GM12878 (cell line): ENCODE data around the gene VNN1. TPM values are rescaled to one million over a fixed set of nuclear protein-coding genes. Genes with fewer than 3 reads are reported as not detected.

Experiments
- ATAC-seq: fragments of 200-7000 bp; cut with Tn5 transposase; 3 replicates; pipeline ENCODE4 v1.9.1; 2020; ENCODE audit warnings: mild to moderate bottlenecking, moderate library complexity
- BruUV-seq: library from RNA; stranded (reverse); fragments of 400-500 nt; replicated peaks from 2 replicates; lab custom pipeline; 2021; lab: Mats Ljungman, UMichigan
- CTCF ChIA-PET: fragments of 300-600 bp; sonication (Branson Sonifier 250); formaldehyde crosslinking; extraction: SDS; loops from one replicate; lab custom pipeline; 2021; ENCODE audit warnings: inconsistent platforms; lab: Yijun Ruan, JAX
- POLR2A ChIA-PET: fragments of 350-600 bp; formaldehyde crosslinking; extraction: SDS; loops from one replicate; lab custom pipeline; 2021; ENCODE audit warnings: inconsistent platforms; lab: Charles Lee
- RAD21 ChIA-PET: fragments of 300-600 bp; sonication (Branson Sonifier 250); formaldehyde crosslinking; loops from one replicate; lab custom pipeline; 2023; ENCODE audit warnings: antibody characterized with exemption; ENCODE audit not compliant: unreplicated experiment; lab: Charles Lee
- SMC1A ChIA-PET: fragments of 300-600 bp; sonication (Branson Sonifier 250); formaldehyde crosslinking; loops from one replicate; lab custom pipeline; 2023; ENCODE audit not compliant: unreplicated experiment, uncharacterized antibody; lab: Charles Lee
- DNase-seq: peaks from one replicate; pipeline ENCODE4 v3.0.0-alpha.2; 2011; ENCODE audit warnings: low read depth, low spot score
- FAIRE-seq: peaks from 3 replicates; lab custom pipeline; 2011; peaks lifted over from hg19 to GRCh38; lab: Jason Lieb, UNC
- H2AFZ ChIP-seq: 2 replicates; pipeline ENCODE4 v1.6.0; 2011; ENCODE audit warnings: low read depth, low read length, control low read depth; ENCODE audit not compliant: control insufficient read depth
- H3K27ac ChIP-seq: 2 replicates; pipeline ENCODE4 v1.5.1; 2011; ENCODE audit warnings: control low read depth; ENCODE audit not compliant: control insufficient read depth, insufficient read depth
- H3K27me3 ChIP-seq, 2 experiments: replicated peaks in 1 of 2; 2 replicates each; pipeline versions ENCODE4 v1.6.0 to v1.6.1; 2011; ENCODE audit warnings: low read length in 1 of 2; ENCODE audit not compliant: control insufficient read depth in 2 of 2, insufficient read depth in 2 of 2
- H3K36me3 ChIP-seq, 2 experiments: 2 replicates each; pipeline ENCODE4 v1.5.1; 2011; ENCODE audit warnings: low read length in 1 of 2; ENCODE audit not compliant: control insufficient read depth in 2 of 2, insufficient read depth in 2 of 2
- H3K4me1 ChIP-seq: 2 replicates; pipeline ENCODE4 v1.6.1; 2011; ENCODE audit warnings: mild to moderate bottlenecking, low read length, moderate library complexity, mixed read lengths; ENCODE audit not compliant: control insufficient read depth, insufficient read depth
- H3K4me2 ChIP-seq: 2 replicates; pipeline ENCODE4 v1.6.0; 2011; ENCODE audit warnings: control low read depth; ENCODE audit not compliant: control insufficient read depth, insufficient read depth
- H3K4me3 ChIP-seq: fragments of 200-600 bp; sonication (generic); 2 replicates; pipeline ENCODE4 v1.5.1; 2016
- H3K79me2 ChIP-seq: 2 replicates; pipeline ENCODE4 v1.6.0; 2011; ENCODE audit warnings: low read length; ENCODE audit not compliant: control insufficient read depth, insufficient read depth
- H3K9ac ChIP-seq: 2 replicates; pipeline ENCODE4 v1.8.0; 2011; ENCODE audit warnings: low read length, control low read depth, mixed read lengths; ENCODE audit not compliant: control insufficient read depth, insufficient read depth
- H3K9me3 ChIP-seq: replicated peaks from 3 replicates; pipeline ENCODE4 v1.5.1; 2011; ENCODE audit warnings: mild to moderate bottlenecking, low read length; ENCODE audit not compliant: control insufficient read depth, insufficient read depth
- H4K20me1 ChIP-seq: 2 replicates; pipeline ENCODE4 v1.6.0; 2011; ENCODE audit not compliant: control insufficient read depth, insufficient read depth
- EP300 ChIP-seq, 2 experiments: fragments of 150-350 bp in 1 of 2; IDR thresholded peaks; 2 replicates each; pipeline ENCODE4 v1.6.1; 2011 to 2012; ENCODE audit warnings: low read depth in 2 of 2, low read length in 2 of 2, borderline replicate concordance in 1 of 2, improper control_type of control experiment in 1 of 2, inconsistent platforms in 1 of 2; ENCODE audit not compliant: control insufficient read depth in 1 of 2
- HDGF ChIP-seq: fragments of 450-650 bp; IDR thresholded peaks from 2 replicates; pipeline ENCODE4 v1.6.1; 2016; ENCODE audit warnings: antibody characterized with exemption
- HSF1 ChIP-seq: fragments of 150-350 bp; IDR thresholded peaks from 2 replicates; pipeline ENCODE4 v1.6.1; 2014; ENCODE audit warnings: mild to moderate bottlenecking, low read depth, low read length
- MYC ChIP-seq: IDR thresholded peaks from 2 replicates; pipeline ENCODE4 v1.6.1; 2011; ENCODE audit warnings: mild to moderate bottlenecking, low read length, moderate library complexity, inconsistent platforms; ENCODE audit not compliant: insufficient read depth, insufficient replicate concordance, insufficient read length, severe bottlenecking
- SREBF1 ChIP-seq: IDR thresholded peaks from 2 replicates; pipeline ENCODE4 v1.6.1; 2012; ENCODE audit warnings: mild to moderate bottlenecking, low read length
- STAT1 ChIP-seq: fragments of 450-650 bp; conservative IDR thresholded peaks from 2 replicates; pipeline ENCODE4 v1.6.1; 2014; ENCODE audit warnings: antibody characterized with exemption, mild to moderate bottlenecking
- YBX1 ChIP-seq: fragments of 450-650 bp; IDR thresholded peaks from 2 replicates; pipeline ENCODE4 v1.6.1; 2016; ENCODE audit warnings: antibody characterized with exemption
- ZNF622 ChIP-seq: fragments of 450-650 bp; IDR thresholded peaks from 2 replicates; pipeline ENCODE4 v1.6.1; 2017; ENCODE audit warnings: mild to moderate bottlenecking, inconsistent platforms
- WGBS: methylation state at CpG from one replicate; pipeline ENCODE4 v1.1.6; 2016; ENCODE audit warnings: low lambda C conversion rate; ENCODE audit not compliant: insufficient replicate concordance, insufficient coverage; ENCODE audit errors: missing lambda C conversion rate; 5-methylcytosine and 5-hydroxymethylcytosine counted together
- in situ Hi-C: fragments of 300-500 bp; cut with MboI; formaldehyde crosslinking; loops from 9 replicates; pipeline ENCODE4 v1.14.3; 2018; ENCODE audit warnings: mixed read lengths
- intact Hi-C: fragments of 100-400 bp; cut with micrococcal nuclease; formaldehyde crosslinking; loops from one replicate; pipeline ENCODE4 v1.14.2; 2022; ENCODE audit not compliant: unreplicated experiment
- polyA plus RNA-seq, 11 experiments: library from polyadenylated mRNA; depleted of rRNA in 4 of 11; unstranded in 6 of 11; stranded (reverse) in 5 of 11; fragments of >200 nt; fragmentation: Nextera tagmentation in 4 of 11; fragmentation: Illumina TruSeq in 1 of 11; extraction: Ambion mirVana in 4 of 11; extraction: Trizol in 1 of 11; gene quantifications; 1 replicate in 1 of 11; 2 replicates in 10 of 11; pipeline versions ENCODE4 v1.2.1 to v1.2.3, GENCODE V29; 2011 to 2016; ENCODE audit warnings: inconsistent platforms in 2 of 11, missing spikeins in 2 of 11, low read depth in 1 of 11
- total RNA-seq, 4 experiments: library from RNA; depleted of rRNA in 3 of 4; stranded (reverse); fragments of >200 nt in 3 of 4; fragmentation: Illumina TruSeq in 1 of 4; extraction: Trizol in 1 of 4; gene quantifications; 2 replicates each; pipeline versions ENCODE4 v1.2.1 to v1.2.3, GENCODE V29; 2013 to 2021
- TF ChIP-seq, protein P1 (sequence below): fragments of 450-650 bp; conservative IDR thresholded peaks from 2 replicates; pipeline ENCODE4 v1.6.1; 2017; ENCODE audit warnings: mild to moderate bottlenecking, moderate library complexity
- TF ChIP-seq, protein P2 (sequence below): IDR thresholded peaks from 2 replicates; pipeline ENCODE4 v1.6.1; 2011; ENCODE audit warnings: borderline replicate concordance, low read depth, mild to moderate bottlenecking, moderate library complexity, mixed read lengths, low read length; ENCODE audit not compliant: insufficient read depth; ENCODE audit errors: extremely low read length

Gene VNN1
- total and polyA plus RNA-seq, 10 of the 15 experiments (the other 5 are each of a cell fraction or from before 2014, with no cell fraction given) = not detected

GRCh38 chr6:132708771-132709170, 5.1 kb downstream of the VNN1 start:
- H3K4me2 ChIP-seq = no peak overlapping the region
- TF ChIP-seq HDGF (no peak), EP300 (IDR thresholded peaks at IDR 0.05; ENCODE audit: borderline replicate concordance in 1 of 2, control insufficient read depth in 1 of 2, low read depth in 2 of 2, low read length in 2 of 2) (no peak), YBX1 (no peak), HSF1 (no peak), SREBF1 (no peak), MYC (no peak), STAT1 (no peak), ZNF622 (no peak)
- TF ChIP-seq, protein P1, sequence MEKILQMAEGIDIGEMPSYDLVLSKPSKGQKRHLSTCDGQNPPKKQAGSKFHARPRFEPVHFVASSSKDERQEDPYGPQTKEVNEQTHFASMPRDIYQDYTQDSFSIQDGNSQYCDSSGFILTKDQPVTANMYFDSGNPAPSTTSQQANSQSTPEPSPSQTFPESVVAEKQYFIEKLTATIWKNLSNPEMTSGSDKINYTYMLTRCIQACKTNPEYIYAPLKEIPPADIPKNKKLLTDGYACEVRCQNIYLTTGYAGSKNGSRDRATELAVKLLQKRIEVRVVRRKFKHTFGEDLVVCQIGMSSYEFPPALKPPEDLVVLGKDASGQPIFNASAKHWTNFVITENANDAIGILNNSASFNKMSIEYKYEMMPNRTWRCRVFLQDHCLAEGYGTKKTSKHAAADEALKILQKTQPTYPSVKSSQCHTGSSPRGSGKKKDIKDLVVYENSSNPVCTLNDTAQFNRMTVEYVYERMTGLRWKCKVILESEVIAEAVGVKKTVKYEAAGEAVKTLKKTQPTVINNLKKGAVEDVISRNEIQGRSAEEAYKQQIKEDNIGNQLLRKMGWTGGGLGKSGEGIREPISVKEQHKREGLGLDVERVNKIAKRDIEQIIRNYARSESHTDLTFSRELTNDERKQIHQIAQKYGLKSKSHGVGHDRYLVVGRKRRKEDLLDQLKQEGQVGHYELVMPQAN = no peak
- TF ChIP-seq, protein P2, sequence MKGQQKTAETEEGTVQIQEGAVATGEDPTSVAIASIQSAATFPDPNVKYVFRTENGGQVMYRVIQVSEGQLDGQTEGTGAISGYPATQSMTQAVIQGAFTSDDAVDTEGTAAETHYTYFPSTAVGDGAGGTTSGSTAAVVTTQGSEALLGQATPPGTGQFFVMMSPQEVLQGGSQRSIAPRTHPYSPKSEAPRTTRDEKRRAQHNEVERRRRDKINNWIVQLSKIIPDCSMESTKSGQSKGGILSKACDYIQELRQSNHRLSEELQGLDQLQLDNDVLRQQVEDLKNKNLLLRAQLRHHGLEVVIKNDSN = no peak
- in situ Hi-C loops (no loop called here), intact Hi-C loops (no loop called here)
- H3K4me1 ChIP-seq = no peaks in the 10 kb centered on the region
- no peak overlapping the region for H3K9ac ChIP-seq
- BruUV-seq = no TSS peak
- SMC1A ChIA-PET = no interaction called here
- WGBS = 67% methylated on average over 3 of the region's 3 CpGs
- no peaks in the 10 kb centered on the region for H3K36me3 ChIP-seq
- no peaks in the 10 kb centered on the region for H4K20me1 ChIP-seq
- no peak overlapping the region for H3K4me3 ChIP-seq
- no peaks in the 10 kb centered on the region for H3K79me2 ChIP-seq
- no peak for DNase-seq
- POLR2A ChIA-PET = no interaction called here
- no peak for FAIRE-seq
- RAD21 ChIA-PET = no interaction called here
- no peak for ATAC-seq
- H3K27ac ChIP-seq = no peak overlapping the region
- H3K27me3 ChIP-seq = 0 out of 4 replicates have a peak, but pooled peaks cover 0 to 2% of the 10 kb centered on the region in 2 experiments
- CTCF ChIA-PET = no interaction called here
- H3K9me3 ChIP-seq = no peaks in the 10 kb centered on the region; the same call in 2 of the 3 replicates
- no peak overlapping the region for H2AFZ ChIP-seq
